HG02623 (cell line): ENCODE results near the gene SIM1.

Experiments
- ATAC-seq: cut with Tn5 transposase; IDR thresholded peaks from one replicate; pipeline ENCODE4 v1.9.1; 2021; ENCODE audit warnings: moderate library complexity; ENCODE audit not compliant: unreplicated experiment

Gene SIM1

GRCh38 chr6:100458841-100459591, 5.7 kb downstream of the SIM1 start:
- ATAC-seq: no peak

- no peak for ATAC-seq
Observed at GRCh38 chr6:100457311-100457990, 7.3 kb downstream of the SIM1 start.

- no peak for ATAC-seq
Observed at GRCh38 chr6:100456908-100457235, 7.8 kb downstream of the SIM1 start.

GRCh38 chr6:100456141-100456907, 8.4 kb downstream of the SIM1 start:
- ATAC-seq: no peak

- ATAC-seq: no peak
Observed at GRCh38 chr6:100455230-100456124, 9.2 kb downstream of the SIM1 start.

- no peak for ATAC-seq
Observed at GRCh38 chr6:100454551-100455229, 10.0 kb downstream of the SIM1 start.

GRCh38 chr6:100453701-100454521, 10.8 kb downstream of the SIM1 start:
- no peak for ATAC-seq

GRCh38 chr6:100452998-100453397, 11.7 kb downstream of the SIM1 start:
- no peak for ATAC-seq

- no peak for ATAC-seq
Observed at GRCh38 chr6:100451577-100451976, 13.1 kb downstream of the SIM1 start.

GRCh38 chr6:100449239-100449691, 15.5 kb downstream of the SIM1 start:
- no peak for ATAC-seq

GRCh38 chr6:100447900-100448748, 16.6 kb downstream of the SIM1 start:
- ATAC-seq: no peak

- ATAC-seq: no peak
Observed at GRCh38 chr6:100447081-100447899, 17.4 kb downstream of the SIM1 start.

- no peak for ATAC-seq
Observed at GRCh38 chr6:100446115-100447080, 18.3 kb downstream of the SIM1 start.

GRCh38 chr6:100445512-100445911, 19.2 kb downstream of the SIM1 start:
- ATAC-seq: no peak

GRCh38 chr6:100440935-100441334, 23.8 kb downstream of the SIM1 start:
- ATAC-seq: no peak

- no peak for ATAC-seq
Observed at GRCh38 chr6:100435299-100435698, 29.4 kb downstream of the SIM1 start.
